HCT116 (cell line): Measurements from ENCODE around the gene MLXIPL. TPM values are rescaled to one million over a fixed set of nuclear protein-coding genes. Genes with fewer than 3 reads are reported as not detected.

Source experiments
- ATAC-seq: fragments of 200-7000 bp; cut with Tn5 transposase; 2 replicates; pipeline ENCODE4 v1.9.1; 2020; ENCODE audit warnings: mild to moderate bottlenecking, moderate library complexity
- BruUV-seq: library from RNA; stranded (reverse); fragments of 400-500 nt; replicated peaks from 2 replicates; lab custom pipeline; 2021; lab: Mats Ljungman, UMichigan
- CTCF ChIA-PET: fragments of 300-600 bp; sonication (Branson Sonifier 250); formaldehyde crosslinking; loops from one replicate; lab custom pipeline; 2021; ENCODE audit warnings: antibody characterized with exemption; lab: Charles Lee
- POLR2A ChIA-PET: fragments of 300-600, 350-600 bp; sonication (Branson Sonifier 250); formaldehyde crosslinking; loops from one replicate; lab custom pipeline; 2021; ENCODE audit warnings: antibody characterized with exemption; lab: Charles Lee
- RAD21 ChIA-PET, 2 experiments: fragments of 300-600 bp; sonication (Branson Sonifier 250); formaldehyde crosslinking; loops; one replicate each; lab custom pipeline; 2023; ENCODE audit warnings: low total read pairs in 2 of 2; ENCODE audit not compliant: uncharacterized antibody in 2 of 2, unreplicated experiment in 2 of 2, low non-redundant PET in 1 of 2; lab: Charles Lee
- DNase-seq: peaks from one replicate; pipeline ENCODE4 v3.0.0-alpha.2; 2010; ENCODE audit warnings: low read depth, low spot score
- H2AFZ ChIP-seq: fragments of 200-600 bp; shearing (Covaris generic), sonication (generic); 2 replicates; pipeline ENCODE4 v1.6.1; 2017; ENCODE audit warnings: low read depth, mixed run types, mixed read lengths, antibody characterized with exemption, low read length; ENCODE audit not compliant: poor library complexity, severe bottlenecking
- H3K27ac ChIP-seq: 2 replicates; pipeline ENCODE4 v1.5.1; 2012; ENCODE audit warnings: low read depth, low read length
- H3K27me3 ChIP-seq: fragments of 200-600 bp; sonication (generic); 2 replicates; pipeline ENCODE4 v1.6.1; 2016; ENCODE audit warnings: mixed run types, low read length, mixed read lengths; ENCODE audit not compliant: insufficient read depth
- H3K36me3 ChIP-seq, 2 experiments: fragments of 200-500 bp in 1 of 2; fragments of 200-600 bp in 1 of 2; sonication (Bioruptor generic) in 1 of 2; sonication (generic) in 1 of 2; 2 replicates each; pipeline versions ENCODE4 v1.5.1 to v1.6.1; 2014 to 2016; ENCODE audit warnings: low read length in 2 of 2, inconsistent platforms in 1 of 2, mixed read lengths in 1 of 2, mixed run types in 1 of 2; ENCODE audit not compliant: insufficient read depth in 2 of 2, control insufficient read depth in 1 of 2
- H3K4me1 ChIP-seq, 2 experiments: fragments of 200-600 bp in 1 of 2; sonication (generic) in 1 of 2; 2 replicates each; pipeline versions ENCODE4 v1.5.1 to v1.6.1; 2012 to 2017; ENCODE audit warnings: low read length in 2 of 2, inconsistent platforms in 1 of 2, mild to moderate bottlenecking in 1 of 2, mixed read lengths in 1 of 2, mixed run types in 1 of 2, moderate library complexity in 1 of 2; ENCODE audit not compliant: insufficient read depth in 2 of 2, control insufficient read depth in 1 of 2
- H3K4me2 ChIP-seq: fragments of 200-600 bp; sonication (generic); 2 replicates; pipeline ENCODE4 v1.6.1; 2017; ENCODE audit warnings: mixed run types, low read length, mixed read lengths
- H3K4me3 ChIP-seq, 2 experiments: fragments of 200-600 bp in 1 of 2; sonication (generic) in 1 of 2; replicated peaks in 1 of 2; 2 replicates each; pipeline ENCODE4 v1.5.1; 2011 to 2016; ENCODE audit warnings: low read length in 2 of 2, control low read depth in 1 of 2, low read depth in 1 of 2, mild to moderate bottlenecking in 1 of 2, mixed read lengths in 1 of 2, mixed run types in 1 of 2
- H3K79me2 ChIP-seq: fragments of 200-600 bp; sonication (generic); 2 replicates; pipeline ENCODE4 v1.6.1; 2017; ENCODE audit warnings: mild to moderate bottlenecking, mixed run types, low read length, moderate library complexity, mixed read lengths; ENCODE audit not compliant: insufficient read depth
- H3K9ac ChIP-seq: fragments of 200-600 bp; sonication (generic); 2 replicates; pipeline ENCODE4 v1.6.1; 2016; ENCODE audit warnings: low read length, mixed read lengths
- H3K9me2 ChIP-seq: fragments of 200-600 bp; sonication (generic), shearing (Covaris generic); 2 replicates; pipeline ENCODE4 v1.6.1; 2017; ENCODE audit warnings: mixed run types, mild to moderate bottlenecking, moderate library complexity; ENCODE audit not compliant: insufficient read depth
- H3K9me3 ChIP-seq, 2 experiments: fragments of 200-500 bp in 1 of 2; fragments of 200-600 bp in 1 of 2; sonication (Bioruptor generic) in 1 of 2; sonication (generic) in 1 of 2; 2 replicates each; pipeline ENCODE4 v1.6.1; 2014 to 2017; ENCODE audit warnings: low read length in 2 of 2, mixed read lengths in 2 of 2, inconsistent platforms in 1 of 2, low read depth in 1 of 2, mild to moderate bottlenecking in 1 of 2, mixed run types in 1 of 2, moderate library complexity in 1 of 2; ENCODE audit not compliant: control insufficient read depth in 1 of 2, insufficient read depth in 1 of 2
- H4K20me1 ChIP-seq: fragments of 200-600 bp; sonication (generic), shearing (Covaris generic); 2 replicates; pipeline ENCODE4 v1.6.1; 2017; ENCODE audit warnings: mixed run types, mild to moderate bottlenecking, moderate library complexity; ENCODE audit not compliant: insufficient read depth
- ATF3 ChIP-seq: IDR thresholded peaks from 2 replicates; pipeline ENCODE4 v1.6.1; 2012
- CBX3 ChIP-seq: IDR thresholded peaks from 2 replicates; pipeline ENCODE4 v1.6.1; 2012; ENCODE audit warnings: low read depth
- CEBPB ChIP-seq: IDR thresholded peaks from 2 replicates; pipeline ENCODE4 v1.6.1; 2012; ENCODE audit warnings: low read depth
- CTCF ChIP-seq, 3 experiments: fragments of 200-600 bp in 1 of 3; sonication (generic) in 1 of 3; IDR thresholded peaks in 2 of 3; conservative IDR thresholded peaks in 1 of 3; 2 replicates each; pipeline ENCODE4 v1.5.1; 2012 to 2017; ENCODE audit warnings: low read depth in 2 of 3, low read length in 2 of 3, antibody characterized with exemption in 1 of 3, borderline replicate concordance in 1 of 3, control low read depth in 1 of 3, mild to moderate bottlenecking in 1 of 3, mixed read lengths in 1 of 3, mixed run types in 1 of 3, moderate library complexity in 1 of 3; ENCODE audit not compliant: insufficient read depth in 1 of 3
- EGR1 ChIP-seq: IDR thresholded peaks from 2 replicates; pipeline ENCODE4 v1.6.1; 2012; ENCODE audit warnings: low read depth
- ELF1 ChIP-seq: IDR thresholded peaks from 2 replicates; pipeline ENCODE4 v1.6.1; 2012; ENCODE audit warnings: low read depth, borderline replicate concordance
- EZH2 ChIP-seq: fragments of 200-600 bp; sonication (generic); IDR thresholded peaks from 2 replicates; pipeline ENCODE4 v1.6.1; 2017; ENCODE audit warnings: antibody characterized with exemption, mixed run types
- EZH2phosphoT487 ChIP-seq: fragments of 200-600 bp; IDR thresholded peaks from 2 replicates; pipeline ENCODE4 v1.6.1; 2018; ENCODE audit warnings: antibody characterized with exemption, borderline replicate concordance
- FOSL1 ChIP-seq: IDR thresholded peaks from 2 replicates; pipeline ENCODE4 v1.6.1; 2012; ENCODE audit warnings: low read depth
- JUND ChIP-seq: IDR thresholded peaks from 2 replicates; pipeline ENCODE4 v1.6.1; 2012
- MAX ChIP-seq: IDR thresholded peaks from 2 replicates; pipeline ENCODE4 v1.6.1; 2012
- POLR2A ChIP-seq: IDR thresholded peaks from 2 replicates; pipeline ENCODE4 v1.7.0; 2011; ENCODE audit warnings: borderline replicate concordance; ENCODE audit not compliant: insufficient read depth, insufficient read length; ENCODE audit errors: extremely low read depth
- POLR2AphosphoS5 ChIP-seq: IDR thresholded peaks from 2 replicates; pipeline ENCODE4 v1.6.1; 2011; ENCODE audit warnings: mild to moderate bottlenecking, low read depth, low read length, moderate library complexity
- RAD21 ChIP-seq: IDR thresholded peaks from 2 replicates; pipeline ENCODE4 v1.6.1; 2012; ENCODE audit warnings: low read depth, mild to moderate bottlenecking
- REST ChIP-seq: IDR thresholded peaks from 2 replicates; pipeline ENCODE4 v1.6.1; 2012; ENCODE audit warnings: low read depth
- SIN3A ChIP-seq: IDR thresholded peaks from 2 replicates; pipeline ENCODE4 v1.6.1; 2012; ENCODE audit warnings: low read depth
- TCF7L2 ChIP-seq: IDR thresholded peaks from 2 replicates; pipeline ENCODE4 v1.7.0; 2011; ENCODE audit warnings: borderline replicate concordance, inconsistent platforms; ENCODE audit not compliant: insufficient read depth, insufficient read length; ENCODE audit errors: extremely low read depth
- YY1 ChIP-seq: IDR thresholded peaks from 2 replicates; pipeline ENCODE4 v1.6.1; 2011; ENCODE audit warnings: low read length, low read depth, moderate library complexity, mild to moderate bottlenecking; ENCODE audit not compliant: insufficient replicate concordance; ENCODE audit errors: extremely low read depth
- ZBTB33 ChIP-seq: IDR thresholded peaks from 2 replicates; pipeline ENCODE4 v1.6.1; 2011; ENCODE audit warnings: mild to moderate bottlenecking, low read length, moderate library complexity; ENCODE audit not compliant: insufficient replicate concordance; ENCODE audit errors: extremely low read depth
- ZNF274 ChIP-seq: fragments of 200-500 bp; sonication (Bioruptor generic); IDR thresholded peaks from 2 replicates; pipeline ENCODE4 v1.6.1; 2014; ENCODE audit warnings: mild to moderate bottlenecking, low read depth, low read length, inconsistent platforms
- intact Hi-C: fragments of 100-400 bp; cut with micrococcal nuclease; formaldehyde crosslinking; loops from 2 replicates; pipeline ENCODE4 v1.10.0; 2022
- total RNA-seq: library from RNA; stranded (reverse); gene quantifications from one replicate; pipeline ENCODE4 v1.2.1, GENCODE V29; 2021; ENCODE audit not compliant: unreplicated experiment

The MLXIPL gene
- total RNA-seq, 1 experiment from 2014 or later = 79.4 TPM

- CTCF ChIA-PET = no interaction called here
- Histone ChIP-seq H3K27ac (no peak overlapping the region), H3K36me3 (peaks cover 48 to 51% of the 10 kb centered on the region in 2 experiments), H3K4me1 (peaks cover 17 to 21% of the 10 kb centered on the region in 2 experiments), H3K9me2 (no peaks in the 10 kb centered on the region), H3K27me3 (no peaks in the 10 kb centered on the region), H3K9me3 (no peaks in the 10 kb centered on the region), H4K20me1 (no peaks in the 10 kb centered on the region), H3K4me2 (no peak overlapping the region), H3K9ac (no peak overlapping the region), H3K4me3 (no peak overlapping the region), H3K79me2 (peaks cover 52% of the 10 kb centered on the region), H2AFZ (no peak overlapping the region)
- no peak for TF ChIP-seq POLR2AphosphoS5
- no peak for TF ChIP-seq ELF1
- no peak for TF ChIP-seq ATF3
- no peak for TF ChIP-seq EZH2phosphoT487
- no peak for TF ChIP-seq TCF7L2
- no peak for TF ChIP-seq SIN3A
- no peak for TF ChIP-seq CBX3
- no peak for TF ChIP-seq YY1
- no peak for TF ChIP-seq ZNF274
- TF ChIP-seq EZH2 = no peak
- TF ChIP-seq MAX = no peak
- TF ChIP-seq ZBTB33 = no peak
- TF ChIP-seq RAD21 = no peak
- no peak for TF ChIP-seq FOSL1
- no peak for TF ChIP-seq REST
- no peak for TF ChIP-seq JUND
- no peak for TF ChIP-seq CEBPB
- TF ChIP-seq EGR1 = no peak
- no peak for TF ChIP-seq POLR2A
- no peak for TF ChIP-seq CTCF (IDR thresholded peaks at IDR 0.05 in 2 of 3, conservative IDR thresholded peaks at IDR 0.05 in 1 of 3; ENCODE audit: borderline replicate concordance in 1 of 3, insufficient read depth in 1 of 3, low read depth in 2 of 3, low read length in 2 of 3)
- RAD21 ChIA-PET = no interaction called here
- no peak for DNase-seq
- ATAC-seq = no peak
- intact Hi-C loops = no loop called here
- POLR2A ChIA-PET = no interaction called here
- no TSS peak for BruUV-seq
Observed at GRCh38 chr7:73573791-73574190, 50.5 kb downstream of the MLXIPL start.
